T-helper 1 cell treated with Interleukin-12 subunit alpha and Interleukin-12 subunit beta and Interleukin-4 antibody, amounts not matched to agents 30 μg/mL and 1 μg/mL, for 36 hours (primary cell): ENCODE results near the gene GAREM1.
"Not testable (repeated sequence)": the region's sequence is repeated elsewhere in the genome, so short reads cannot be mapped to it uniquely, and the experiment has no call there.

ENCODE experiments used
- H3K27ac Mint-ChIP-seq: one replicate; pipeline ENCODE4 v1.8.0; 2021; ENCODE audit warnings: mild to moderate bottlenecking, mixed read lengths
- H3K27me3 Mint-ChIP-seq: one replicate; pipeline ENCODE4 v1.8.0; 2021; ENCODE audit warnings: low read depth, mixed read lengths
- H3K36me3 Mint-ChIP-seq: one replicate; pipeline ENCODE4 v1.8.0; 2021; ENCODE audit warnings: low read depth, mixed read lengths
- H3K4me1 Mint-ChIP-seq: one replicate; pipeline ENCODE4 v1.8.0; 2021; ENCODE audit warnings: low read depth, mixed read lengths
- H3K4me3 Mint-ChIP-seq: one replicate; pipeline ENCODE4 v1.8.0; 2021; ENCODE audit warnings: mild to moderate bottlenecking, moderate library complexity, mixed read lengths
- H3K9me3 Mint-ChIP-seq: one replicate; pipeline ENCODE4 v1.8.0; 2021; ENCODE audit warnings: mixed read lengths

Gene GAREM1

DNA sequence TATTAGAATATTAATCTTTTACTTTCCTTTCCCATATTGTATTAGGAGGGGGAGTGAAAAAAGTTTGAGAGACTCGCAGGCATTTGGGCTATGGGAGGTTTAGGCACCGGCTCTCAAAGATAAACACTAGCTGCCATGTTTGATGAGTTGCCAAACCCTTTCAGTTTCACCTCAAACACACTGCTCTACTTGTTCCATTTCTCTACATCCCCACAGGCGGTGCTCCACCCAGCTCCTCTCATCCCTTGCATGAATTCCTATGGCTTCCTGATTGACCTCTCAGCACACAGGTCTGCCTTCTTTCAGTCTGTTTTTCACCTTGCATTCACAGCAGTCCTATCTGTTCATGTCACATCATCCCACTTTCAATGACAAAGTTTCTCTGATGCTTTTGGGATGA, 215.1 kb downstream of the GAREM1 start:
- no peaks in the 10 kb centered on the region for H3K9me3 Mint-ChIP-seq
- no peak overlapping the region for H3K27ac Mint-ChIP-seq
- H3K36me3 Mint-ChIP-seq: no peaks in the 10 kb centered on the region
- H3K27me3 Mint-ChIP-seq: peaks cover 28% of the 10 kb centered on the region
- no peak overlapping the region for H3K4me3 Mint-ChIP-seq
- H3K4me1 Mint-ChIP-seq: no peaks in the 10 kb centered on the region

- no peak overlapping the region for H3K4me3 Mint-ChIP-seq
- no peaks in the 10 kb centered on the region for H3K4me1 Mint-ChIP-seq
- H3K27ac Mint-ChIP-seq: no peak overlapping the region
- H3K36me3 Mint-ChIP-seq: no peaks in the 10 kb centered on the region
- peaks cover 23% of the 10 kb centered on the region for H3K27me3 Mint-ChIP-seq
- H3K9me3 Mint-ChIP-seq: no peaks in the 10 kb centered on the region
These were observed 218.4 kb downstream of the GAREM1 start for GRCh38 chr18:32252141-32252860.

- no peak overlapping the region for H3K4me3 Mint-ChIP-seq
- no peaks in the 10 kb centered on the region for H3K36me3 Mint-ChIP-seq
- no peak overlapping the region for H3K27ac Mint-ChIP-seq
- peaks cover 25% of the 10 kb centered on the region for H3K27me3 Mint-ChIP-seq
- no peaks in the 10 kb centered on the region for H3K4me1 Mint-ChIP-seq
- H3K9me3 Mint-ChIP-seq: no peaks in the 10 kb centered on the region
These were observed 219.2 kb downstream of the GAREM1 start for GRCh38 chr18:32251466-32251865.

- Mint-ChIP-seq H3K27me3 (peaks cover 23% of the 10 kb centered on the region), H3K36me3 (no peaks in the 10 kb centered on the region), H3K4me3 (no peak overlapping the region), H3K27ac (no peak overlapping the region), H3K4me1 (no peaks in the 10 kb centered on the region), H3K9me3 (no peaks in the 10 kb centered on the region)
These were observed 221.3 kb downstream of the GAREM1 start for GRCh38 chr18:32249147-32249929.

DNA sequence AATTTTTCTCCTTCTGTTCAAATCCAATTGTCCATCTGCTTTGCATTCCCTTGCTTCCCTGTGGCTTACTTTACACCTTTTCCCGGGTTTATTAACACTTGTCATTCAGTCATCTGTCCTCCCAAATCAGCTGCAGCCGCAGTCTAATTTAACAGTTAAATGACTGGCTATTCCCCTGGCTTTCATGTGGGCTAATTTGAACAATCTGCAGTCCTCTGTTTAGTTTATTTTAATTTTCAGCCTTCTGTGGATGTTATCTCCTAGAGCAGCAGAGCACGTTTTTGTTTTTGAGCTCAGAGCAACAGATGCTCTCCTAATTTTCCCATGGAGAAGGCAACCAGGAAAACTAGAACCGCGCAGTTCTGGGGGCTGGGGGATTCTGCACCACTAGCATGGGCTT, 225.8 kb downstream of the GAREM1 start:
- H3K27me3 Mint-ChIP-seq: peaks cover 16% of the 10 kb centered on the region
- H3K9me3 Mint-ChIP-seq: no peaks in the 10 kb centered on the region
- H3K36me3 Mint-ChIP-seq: no peaks in the 10 kb centered on the region
- no peaks in the 10 kb centered on the region for H3K4me1 Mint-ChIP-seq
- H3K27ac Mint-ChIP-seq: no peak overlapping the region
- no peak overlapping the region for H3K4me3 Mint-ChIP-seq

- Mint-ChIP-seq H3K4me1 (no peaks in the 10 kb centered on the region), H3K27ac (no peak overlapping the region), H3K9me3 (no peaks in the 10 kb centered on the region), H3K4me3 (no peak overlapping the region), H3K36me3 (no peaks in the 10 kb centered on the region), H3K27me3 (peaks cover 9% of the 10 kb centered on the region)
These were observed 227.3 kb downstream of the GAREM1 start for GRCh38 chr18:32243358-32243757.

GRCh38 chr18:32242395-32242794, 228.3 kb downstream of the GAREM1 start:
- H3K27ac Mint-ChIP-seq: no peak overlapping the region
- peaks cover 9% of the 10 kb centered on the region for H3K27me3 Mint-ChIP-seq
- H3K4me1 Mint-ChIP-seq: no peaks in the 10 kb centered on the region
- no peak overlapping the region for H3K4me3 Mint-ChIP-seq
- H3K36me3 Mint-ChIP-seq: no peaks in the 10 kb centered on the region
- no peaks in the 10 kb centered on the region for H3K9me3 Mint-ChIP-seq

DNA sequence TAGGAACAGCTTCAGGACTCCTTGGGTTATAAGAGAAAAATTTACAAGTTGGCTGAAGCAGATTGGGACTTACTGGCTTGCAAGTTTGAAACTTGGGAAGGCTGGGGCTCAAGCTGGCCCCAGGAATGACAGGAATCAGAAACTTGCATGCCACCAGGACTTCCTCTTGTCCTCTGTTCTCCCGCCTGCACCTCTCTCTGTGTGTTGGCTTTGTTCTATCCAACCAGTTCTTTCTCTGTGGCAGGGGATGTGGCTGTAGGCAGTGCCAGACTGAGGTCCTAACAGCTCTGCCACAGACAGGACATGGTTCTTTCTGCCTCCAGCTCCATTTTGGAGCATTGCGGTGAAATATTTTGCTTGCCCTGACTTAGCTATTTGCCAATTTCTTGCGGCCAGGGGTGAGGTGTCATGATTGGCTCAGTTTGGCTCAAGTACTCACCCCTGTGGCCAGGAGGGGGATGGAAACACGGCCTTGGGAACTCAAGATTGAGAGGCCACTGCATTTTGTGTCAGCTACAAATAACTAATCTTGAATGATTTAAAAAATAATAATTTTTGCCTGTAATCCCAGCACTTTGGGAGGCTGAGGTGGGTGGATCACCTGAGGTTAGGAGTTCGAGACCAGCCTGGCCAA, 231.9 kb downstream of the GAREM1 start:
- Mint-ChIP-seq H3K4me3 (no peak overlapping the region), H3K27ac (no peak overlapping the region), H3K9me3 (no peaks in the 10 kb centered on the region), H3K36me3 (no peaks in the 10 kb centered on the region), H3K27me3 (peaks cover 4% of the 10 kb centered on the region), H3K4me1 (no peaks in the 10 kb centered on the region)

DNA sequence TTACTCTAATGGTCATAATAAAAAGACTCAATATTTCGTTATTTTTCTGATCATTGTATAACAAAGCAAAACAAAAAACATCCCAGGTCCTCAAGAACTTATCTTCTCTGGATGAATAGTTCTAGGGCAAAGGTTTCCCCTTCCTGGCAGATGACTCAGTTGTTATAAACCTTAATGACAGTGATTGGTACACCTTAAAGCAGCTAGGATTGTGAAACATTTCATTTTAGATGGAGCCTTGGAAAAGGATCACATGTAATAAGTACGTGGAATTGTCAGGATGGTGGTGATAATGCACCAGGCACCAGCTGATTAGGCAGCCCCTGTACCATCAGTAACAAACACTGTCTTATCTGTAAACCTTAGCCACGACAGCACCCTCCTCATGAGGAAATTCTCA, 233.6 kb downstream of the GAREM1 start:
- H3K36me3 Mint-ChIP-seq: no peaks in the 10 kb centered on the region
- no peaks in the 10 kb centered on the region for H3K9me3 Mint-ChIP-seq
- no peak overlapping the region for H3K27ac Mint-ChIP-seq
- H3K4me1 Mint-ChIP-seq: no peaks in the 10 kb centered on the region
- H3K27me3 Mint-ChIP-seq: peaks cover 4% of the 10 kb centered on the region
- no peak overlapping the region for H3K4me3 Mint-ChIP-seq

DNA sequence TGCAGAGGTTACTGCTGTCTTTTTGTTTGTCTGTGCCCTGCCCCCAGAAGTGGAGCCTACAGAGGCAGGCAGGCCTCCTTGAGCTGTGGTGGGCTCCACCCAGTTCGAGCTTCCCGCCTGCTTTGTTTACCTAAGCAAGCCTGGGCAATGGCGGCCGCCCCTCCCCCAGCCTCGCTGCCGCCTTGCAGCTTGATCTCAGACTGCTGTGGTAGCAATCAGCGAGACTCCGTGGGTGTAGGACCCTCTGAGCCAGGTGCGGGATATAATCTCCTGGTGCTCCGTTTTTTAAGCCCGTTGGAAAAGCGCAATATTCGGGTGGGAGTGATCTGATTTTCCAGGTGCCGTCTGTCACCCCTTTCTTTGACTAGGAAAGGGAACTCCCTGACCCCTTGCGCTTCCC, 237.3 kb downstream of the GAREM1 start:
- H3K27ac Mint-ChIP-seq, H3K36me3 Mint-ChIP-seq, H3K27me3 Mint-ChIP-seq, H3K4me1 Mint-ChIP-seq, H3K4me3 Mint-ChIP-seq, H3K9me3 Mint-ChIP-seq: not testable (repeated sequence)

DNA sequence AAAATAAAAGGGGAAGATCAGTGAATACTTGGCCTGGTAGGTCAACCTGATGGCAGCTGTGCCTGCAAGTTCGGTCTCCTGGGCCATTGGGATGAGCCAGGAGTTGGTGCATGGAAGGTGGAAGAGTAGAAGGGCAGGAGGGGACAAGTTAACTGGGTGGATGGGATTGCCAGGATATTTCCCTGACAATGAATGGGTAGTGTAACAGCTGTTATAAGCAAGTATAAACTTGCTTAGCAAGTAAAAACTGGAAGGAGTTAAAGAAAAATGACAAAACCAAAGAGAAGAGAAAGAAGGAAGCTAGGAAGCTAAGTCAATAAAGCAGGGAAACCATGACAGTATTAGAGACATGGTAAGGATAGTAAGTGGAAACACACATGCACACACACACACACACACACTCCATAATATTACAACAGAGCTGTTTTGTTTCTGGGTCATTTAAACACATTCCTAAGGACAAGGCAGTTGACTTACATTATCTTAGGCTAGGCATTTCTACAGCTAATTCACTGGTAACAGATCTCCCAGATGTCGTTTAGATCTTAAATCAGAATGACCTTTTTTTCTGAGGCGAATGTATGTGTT, 251.2 kb downstream of the GAREM1 start:
- H3K9me3 Mint-ChIP-seq: no peaks in the 10 kb centered on the region
- no peak overlapping the region for H3K4me3 Mint-ChIP-seq
- H3K4me1 Mint-ChIP-seq: no peaks in the 10 kb centered on the region
- H3K27me3 Mint-ChIP-seq: peaks cover 7% of the 10 kb centered on the region
- no peak overlapping the region for H3K27ac Mint-ChIP-seq
- H3K36me3 Mint-ChIP-seq: no peaks in the 10 kb centered on the region

DNA sequence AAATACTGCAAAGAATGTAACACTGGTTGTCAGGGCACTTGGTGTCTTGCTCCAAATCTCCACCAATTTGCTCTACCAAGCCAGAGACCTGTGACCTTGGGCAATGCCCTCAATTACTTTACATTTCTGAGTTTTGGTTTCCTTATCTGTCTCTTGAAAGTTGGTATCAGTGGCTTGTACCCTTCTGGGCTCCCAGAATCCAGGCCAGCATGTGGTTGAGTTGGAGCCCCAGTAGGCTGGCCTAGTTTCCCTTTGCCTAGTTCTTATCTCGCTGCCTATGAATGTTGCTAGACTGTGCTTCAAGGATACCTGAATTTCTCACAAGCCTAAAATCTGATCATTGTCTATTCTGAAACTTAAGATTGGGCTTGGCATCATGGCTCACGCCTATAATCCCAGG, 254.3 kb downstream of the GAREM1 start:
- no peak overlapping the region for H3K4me3 Mint-ChIP-seq
- no peaks in the 10 kb centered on the region for H3K36me3 Mint-ChIP-seq
- H3K9me3 Mint-ChIP-seq: no peaks in the 10 kb centered on the region
- no peak overlapping the region for H3K27ac Mint-ChIP-seq
- no peaks in the 10 kb centered on the region for H3K4me1 Mint-ChIP-seq
- peaks cover 7% of the 10 kb centered on the region for H3K27me3 Mint-ChIP-seq

DNA sequence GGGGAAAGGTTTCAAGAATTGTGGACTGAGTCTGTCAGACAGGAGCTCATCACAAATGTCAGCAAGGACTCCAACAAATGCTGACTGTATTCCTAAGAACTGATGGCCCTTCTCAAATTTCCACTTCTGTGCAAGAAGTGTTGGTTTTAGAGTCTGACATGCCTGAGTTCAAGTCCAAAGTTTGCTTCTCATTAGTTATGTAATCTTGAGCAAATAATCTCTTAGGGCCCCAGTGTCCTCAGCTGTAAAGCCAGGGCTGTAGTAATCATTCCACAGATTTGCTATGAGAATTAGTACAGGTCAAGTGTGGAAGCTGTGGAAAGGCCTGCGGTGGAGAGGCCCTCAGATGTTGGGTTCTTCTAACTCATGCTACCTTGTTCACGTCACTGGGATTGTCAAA, 257.0 kb downstream of the GAREM1 start:
- H3K4me1 Mint-ChIP-seq: no peaks in the 10 kb centered on the region
- H3K9me3 Mint-ChIP-seq: no peaks in the 10 kb centered on the region
- H3K36me3 Mint-ChIP-seq: no peaks in the 10 kb centered on the region
- no peaks in the 10 kb centered on the region for H3K27me3 Mint-ChIP-seq
- H3K27ac Mint-ChIP-seq: no peak overlapping the region
- no peak overlapping the region for H3K4me3 Mint-ChIP-seq
